Mesenchymal stem cell (in vitro differentiated cells and primary cell): ENCODE measurements around the gene LRP6.

ENCODE experiments used
- DNase-seq: peaks from one replicate; pipeline ENCODE4 v3.0.0-alpha.2; 2013
- H2AFZ ChIP-seq: one replicate; pipeline ENCODE4 v1.6.1; 2013; ENCODE audit warnings: low read depth, mild to moderate bottlenecking, control low read depth, inconsistent platforms, low read length, moderate library complexity
- H2AK5ac ChIP-seq: 2 replicates; pipeline ENCODE4 v1.6.1; 2013; ENCODE audit warnings: low read length, moderate library complexity, mild to moderate bottlenecking, inconsistent platforms; ENCODE audit not compliant: severe bottlenecking
- H2BK120ac ChIP-seq: one replicate; pipeline ENCODE4 v1.6.1; 2013; ENCODE audit warnings: low read depth, mild to moderate bottlenecking, inconsistent platforms, low read length, moderate library complexity
- H2BK12ac ChIP-seq, 2 experiments: one replicate each; pipeline ENCODE4 v1.6.1; 2013; ENCODE audit warnings: inconsistent platforms in 2 of 2, low read length in 2 of 2, mild to moderate bottlenecking in 2 of 2, moderate library complexity in 2 of 2, control low read depth in 1 of 2
- H2BK15ac ChIP-seq: one replicate; pipeline ENCODE4 v1.6.1; 2013; ENCODE audit warnings: mild to moderate bottlenecking, low read depth, inconsistent platforms; ENCODE audit not compliant: poor library complexity, severe bottlenecking
- H2BK5ac ChIP-seq: 2 replicates; pipeline ENCODE4 v1.6.1; 2013; ENCODE audit warnings: low read depth, mild to moderate bottlenecking, low read length, control low read depth, inconsistent platforms; ENCODE audit not compliant: poor library complexity, severe bottlenecking
- H3K14ac ChIP-seq, 2 experiments: one replicate each; pipeline ENCODE4 v1.6.1; 2013; ENCODE audit warnings: inconsistent platforms in 2 of 2, low read length in 2 of 2, control low read depth in 1 of 2, mild to moderate bottlenecking in 1 of 2, moderate library complexity in 1 of 2
- H3K18ac ChIP-seq, 2 experiments: one replicate each; pipeline ENCODE4 v1.6.1; 2013; ENCODE audit warnings: inconsistent platforms in 2 of 2, low read length in 2 of 2, control low read depth in 1 of 2, low read depth in 1 of 2, mild to moderate bottlenecking in 1 of 2
- H3K23ac ChIP-seq, 2 experiments: one replicate each; pipeline ENCODE4 v1.6.1; 2013; ENCODE audit warnings: inconsistent platforms in 2 of 2, low read length in 2 of 2, mild to moderate bottlenecking in 2 of 2, moderate library complexity in 2 of 2, control low read depth in 1 of 2
- H3K27ac ChIP-seq: 2 replicates; pipeline ENCODE4 v1.5.1; 2013; ENCODE audit warnings: mild to moderate bottlenecking, moderate library complexity, low read length, control low read depth, inconsistent platforms; ENCODE audit not compliant: poor library complexity, severe bottlenecking
- H3K27me3 ChIP-seq, 2 experiments: 2 replicates each; pipeline versions ENCODE4 v1.6.1 to v1.7.0; 2013; ENCODE audit warnings: low read length in 2 of 2, mild to moderate bottlenecking in 2 of 2, moderate library complexity in 2 of 2, control low read depth in 1 of 2, inconsistent platforms in 1 of 2; ENCODE audit not compliant: control insufficient read depth in 1 of 2, insufficient read depth in 1 of 2
- H3K36me3 ChIP-seq, 2 experiments: 2 replicates each; pipeline versions ENCODE4 v1.6.1 to v1.7.0; 2013; ENCODE audit warnings: low read length in 2 of 2, control low read depth in 1 of 2, inconsistent platforms in 1 of 2, low read depth in 1 of 2, mild to moderate bottlenecking in 1 of 2; ENCODE audit not compliant: insufficient read depth in 2 of 2, control insufficient read depth in 1 of 2
- H3K4ac ChIP-seq, 2 experiments: one replicate each; pipeline ENCODE4 v1.6.1; 2013; ENCODE audit warnings: inconsistent platforms in 2 of 2, low read length in 2 of 2, mild to moderate bottlenecking in 2 of 2, moderate library complexity in 2 of 2, control low read depth in 1 of 2, low read depth in 1 of 2
- H3K4me1 ChIP-seq: 2 replicates; pipeline ENCODE4 v1.6.1; 2013; ENCODE audit warnings: low read depth, low read length, control low read depth; ENCODE audit not compliant: control insufficient read depth, insufficient read depth
- H3K4me2 ChIP-seq: 2 replicates; pipeline ENCODE4 v1.6.1; 2013; ENCODE audit warnings: low read length, mild to moderate bottlenecking, inconsistent platforms; ENCODE audit not compliant: poor library complexity, severe bottlenecking
- H3K4me3 ChIP-seq, 2 experiments: 2 replicates each; pipeline versions ENCODE4 v1.5.1 to v1.7.0; 2013; ENCODE audit warnings: low read length in 2 of 2, mild to moderate bottlenecking in 2 of 2, control low read depth in 1 of 2, low read depth in 1 of 2; ENCODE audit not compliant: insufficient read depth in 1 of 2
- H3K79me1 ChIP-seq: replicated peaks from 2 replicates; pipeline ENCODE4 v1.6.1; 2013; ENCODE audit warnings: mild to moderate bottlenecking, control low read depth, low read length, inconsistent platforms; ENCODE audit not compliant: poor library complexity, severe bottlenecking
- H3K9ac ChIP-seq: 2 replicates; pipeline ENCODE4 v1.7.0; 2013; ENCODE audit warnings: mild to moderate bottlenecking, low read length, moderate library complexity
- H3K9me3 ChIP-seq: 2 replicates; pipeline ENCODE4 v1.7.0; 2013; ENCODE audit warnings: mild to moderate bottlenecking, low read length; ENCODE audit not compliant: control insufficient read depth
- H4K8ac ChIP-seq: one replicate; pipeline ENCODE4 v1.6.1; 2013; ENCODE audit warnings: inconsistent platforms, mild to moderate bottlenecking, low read length, moderate library complexity
- H4K91ac ChIP-seq: one replicate; pipeline ENCODE4 v1.6.1; 2013; ENCODE audit warnings: mild to moderate bottlenecking, low read length, inconsistent platforms
- WGBS: methylation state at CpG from one replicate; pipeline ENCODE4 v1.1.7; 2013; ENCODE audit warnings: mixed read lengths; 5-methylcytosine and 5-hydroxymethylcytosine counted together

The LRP6 gene

DNA sequence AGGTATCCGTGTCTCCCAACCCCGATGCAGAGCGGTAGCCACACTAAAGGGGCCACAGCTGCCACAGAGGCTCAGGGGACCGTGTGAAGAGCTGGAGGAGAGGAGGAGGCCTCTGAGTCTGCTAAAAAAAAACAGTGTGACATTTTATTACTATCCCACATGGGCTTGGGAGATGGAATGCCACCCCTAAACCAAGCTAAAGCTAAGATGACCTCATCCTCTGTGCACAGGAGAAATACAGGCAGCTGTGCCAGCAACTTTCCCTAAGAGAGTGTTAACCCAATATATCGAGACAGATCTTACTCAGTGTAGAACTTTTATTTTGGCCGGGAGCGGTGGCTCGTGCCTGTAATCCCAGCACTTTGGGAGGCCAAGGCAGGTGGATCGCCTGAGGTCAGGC, 178.1 kb downstream of the LRP6 start:
- no peaks in the 10 kb centered on the region for H3K9me3 ChIP-seq
- H3K14ac ChIP-seq: no peak overlapping the region
- no peak overlapping the region for H3K4ac ChIP-seq
- H3K79me1 ChIP-seq: no peaks in the 10 kb centered on the region
- no peak overlapping the region for H3K27ac ChIP-seq
- no peak overlapping the region for H3K18ac ChIP-seq
- no peak overlapping the region for H2BK15ac ChIP-seq
- H3K23ac ChIP-seq: no peak overlapping the region
- H3K4me2 ChIP-seq: no peak overlapping the region
- no peak for DNase-seq
- H3K27me3 ChIP-seq: no peaks in the 10 kb centered on the region
- no peak overlapping the region for H4K8ac ChIP-seq
- no peak overlapping the region for H3K4me3 ChIP-seq
- WGBS: 93% methylated on average over 9 of the region's 9 CpGs
- H2BK12ac ChIP-seq: peak overlapping the region in 1 of 2 experiments; percentile 38
- no peak overlapping the region for H2AFZ ChIP-seq
- peaks cover 2% of the 10 kb centered on the region for H3K4me1 ChIP-seq
- no peak overlapping the region for H2BK120ac ChIP-seq
- no peak overlapping the region for H2BK5ac ChIP-seq
- H2AK5ac ChIP-seq: no peak overlapping the region
- no peaks in the 10 kb centered on the region for H3K36me3 ChIP-seq
- H3K9ac ChIP-seq: no peak overlapping the region
- no peak overlapping the region for H4K91ac ChIP-seq

DNA sequence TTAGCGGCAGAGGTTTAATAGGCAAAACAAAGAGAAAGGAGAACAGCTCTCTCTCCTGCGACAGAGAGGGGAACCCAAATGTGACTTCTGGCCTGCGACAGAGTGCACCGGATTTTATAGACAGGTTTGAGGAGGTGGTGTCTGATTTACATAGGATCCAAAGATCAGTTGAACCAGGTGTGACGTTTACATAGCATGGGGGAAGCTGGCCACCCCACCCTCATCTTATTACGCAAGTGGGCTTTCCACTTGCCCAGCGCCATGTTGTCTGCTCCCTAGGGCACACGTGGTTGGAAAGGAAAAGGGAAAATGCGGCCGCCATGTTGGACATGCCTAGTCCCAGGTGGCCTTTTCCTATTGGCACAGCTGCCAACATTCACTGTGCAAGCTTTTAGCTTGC, 178.7 kb downstream of the LRP6 start:
- 96% methylated on average over 10 of the region's 10 CpGs for WGBS
- H3K4me3 ChIP-seq: no peak overlapping the region
- H2BK12ac ChIP-seq: no peak overlapping the region
- no peak overlapping the region for H4K91ac ChIP-seq
- H3K18ac ChIP-seq: no peak overlapping the region
- H4K8ac ChIP-seq: no peak overlapping the region
- H3K9ac ChIP-seq: no peak overlapping the region
- H3K36me3 ChIP-seq: no peaks in the 10 kb centered on the region
- no peak overlapping the region for H2AFZ ChIP-seq
- no peak overlapping the region for H3K23ac ChIP-seq
- H2AK5ac ChIP-seq: no peak overlapping the region
- no peaks in the 10 kb centered on the region for H3K27me3 ChIP-seq
- no peak overlapping the region for H2BK120ac ChIP-seq
- DNase-seq: no peak
- no peak overlapping the region for H3K4me2 ChIP-seq
- no peaks in the 10 kb centered on the region for H3K79me1 ChIP-seq
- no peak overlapping the region for H3K27ac ChIP-seq
- H2BK15ac ChIP-seq: no peak overlapping the region
- no peak overlapping the region for H2BK5ac ChIP-seq
- no peaks in the 10 kb centered on the region for H3K9me3 ChIP-seq
- peaks cover 2% of the 10 kb centered on the region for H3K4me1 ChIP-seq
- no peak overlapping the region for H3K4ac ChIP-seq
- no peak overlapping the region for H3K14ac ChIP-seq

GRCh38 chr12:12087693-12088034, 179.2 kb downstream of the LRP6 start:
- Histone ChIP-seq H2AK5ac (no peak overlapping the region), H2AFZ (no peak overlapping the region), H3K27ac (no peak overlapping the region), H3K14ac (no peak overlapping the region), H3K4me3 (no peak overlapping the region), H3K27me3 (no peaks in the 10 kb centered on the region), H3K9ac (no peak overlapping the region), H3K18ac (no peak overlapping the region), H2BK15ac (no peak overlapping the region), H3K9me3 (no peaks in the 10 kb centered on the region), H2BK120ac (no peak overlapping the region), H2BK5ac (no peak overlapping the region), H2BK12ac (no peak overlapping the region), H3K79me1 (no peaks in the 10 kb centered on the region), H3K23ac (no peak overlapping the region), H3K4ac (no peak overlapping the region), H3K36me3 (no peaks in the 10 kb centered on the region), H4K8ac (no peak overlapping the region), H3K4me2 (no peak overlapping the region), H4K91ac (no peak overlapping the region), H3K4me1 (peaks cover 2% of the 10 kb centered on the region)
- 95% methylated on average over 2 of the region's 2 CpGs for WGBS
- DNase-seq: no peak

- Histone ChIP-seq H3K4me1 (peaks cover under 1% of the 10 kb centered on the region), H3K14ac (no peak overlapping the region), H3K4ac (no peak overlapping the region), H3K9ac (no peak overlapping the region), H3K23ac (no peak overlapping the region), H2BK15ac (peak overlapping the region; percentile 28), H4K8ac (no peak overlapping the region), H3K27me3 (no peaks in the 10 kb centered on the region), H2AK5ac (no peak overlapping the region), H2BK120ac (no peak overlapping the region), H3K4me2 (no peak overlapping the region), H3K36me3 (no peaks in the 10 kb centered on the region), H3K9me3 (no peaks in the 10 kb centered on the region), H3K18ac (peak overlapping the region in 1 of 2 experiments; percentile 24), H3K27ac (no peak overlapping the region), H2AFZ (no peak overlapping the region), H4K91ac (peak overlapping the region; percentile 13), H3K79me1 (no peaks in the 10 kb centered on the region), H2BK12ac (no peak overlapping the region), H2BK5ac (no peak overlapping the region), H3K4me3 (no peak overlapping the region)
- no peak for DNase-seq
- 86% methylated on average over 9 of the region's 9 CpGs for WGBS
These were observed 179.7 kb downstream of the LRP6 start for GRCh38 chr12:12086973-12087692.
